Colonic mucosa (tissue), 4 donors: ENCODE data around the gene PKM. TPM values are rescaled to one million over a fixed set of nuclear protein-coding genes. Genes with fewer than 3 reads are reported as not detected.
A peak's percentile ranks its signal among the peaks of the same experiment; 100 is the strongest.

Experiments used
- DNase-seq: peaks from one replicate; pipeline ENCODE4 v3.0.0-alpha.2; 2020
- H3K27ac ChIP-seq: fragments of 200-600 bp; one replicate; pipeline ENCODE4 v1.8.0; 2021
- H3K27me3 ChIP-seq: fragments of 200-600 bp; one replicate; pipeline ENCODE4 v1.8.0; 2021
- H3K36me3 ChIP-seq: fragments of 200-600 bp; one replicate; pipeline ENCODE4 v1.8.0; 2021
- H3K4me1 ChIP-seq: fragments of 200-600 bp; one replicate; pipeline ENCODE4 v1.8.0; 2021; ENCODE audit warnings: mild to moderate bottlenecking
- H3K4me3 ChIP-seq: fragments of 200-600 bp; one replicate; pipeline ENCODE4 v1.8.0; 2021
- H3K9ac ChIP-seq, 2 donors: one replicate each; pipeline ENCODE4 v1.7.0; 2013; ENCODE audit warnings: control low read depth in 2 of 2, low read depth in 2 of 2, low read length in 2 of 2
- H3K9me3 ChIP-seq: fragments of 200-600 bp; one replicate; pipeline ENCODE4 v1.8.0; 2021
- intact Hi-C: fragments of 100-400 bp; cut with DNase I; formaldehyde crosslinking; loops from one replicate; pipeline ENCODE4 v1.14.1; 2022
- total RNA-seq, 2 donors: library from RNA; stranded (reverse); fragmentation: NEBNext Ultra II Directional in 1 of 2; extraction: Animal tissue kit (Norgen Biotek cat#: 25700) in 1 of 2; gene quantifications; one replicate each; pipeline ENCODE4 v1.2.1, GENCODE V29; 2021
- TF ChIP-seq, protein P1 (sequence below): fragments of 200-600 bp; IDR thresholded peaks from one replicate; pipeline ENCODE4 v1.8.0; 2022; ENCODE audit warnings: antibody characterized with exemption, mild to moderate bottlenecking
- donor health status: healthy.
- donor health status: DM: no; HTN: no; CAD: no.
- donor health status: DM: no; HTN: no; CAD: no.

Gene PKM
- total RNA-seq, 2 donors from 2014 or later = 769 to 946 TPM

DNA sequence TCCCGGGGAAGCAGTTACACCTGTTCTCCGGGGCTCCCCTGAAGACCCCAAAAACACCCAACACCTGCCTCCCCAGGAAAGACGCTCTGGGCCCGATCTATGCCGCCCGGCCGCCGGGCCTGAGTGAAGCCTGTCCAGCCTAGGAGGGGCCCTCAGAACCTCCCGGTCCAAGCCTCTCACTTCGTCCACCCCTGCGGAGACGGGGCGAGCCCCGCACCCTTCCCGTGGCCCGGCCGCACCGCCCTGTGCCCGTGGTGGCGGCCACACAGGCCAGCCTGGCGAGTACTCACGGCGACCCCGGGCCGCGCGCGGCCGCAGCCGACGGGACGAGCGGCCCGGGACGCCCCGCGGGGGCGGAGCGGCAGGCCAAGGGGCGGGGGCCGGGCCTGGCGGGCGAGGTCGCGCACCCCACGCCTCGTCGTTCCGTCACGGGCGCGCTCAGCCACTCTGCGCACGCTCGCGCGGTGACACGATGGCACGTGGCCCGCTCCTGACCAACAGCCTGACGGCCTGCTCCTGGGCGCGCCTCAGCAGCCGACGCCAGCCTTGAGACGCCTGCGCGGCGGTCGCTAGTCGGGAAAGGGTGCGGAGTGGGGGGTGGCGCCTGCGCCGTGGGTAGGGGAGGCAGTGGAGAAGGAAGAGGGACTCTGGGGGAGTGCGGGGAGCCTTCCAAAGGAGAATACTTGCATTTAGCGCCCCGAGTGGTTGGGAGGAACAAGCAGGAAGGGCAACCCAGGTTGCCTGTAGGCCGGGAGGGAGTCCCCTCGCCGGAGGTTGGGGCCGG is 41.4 kb upstream of the PKM start, which contains the start of gene PARP6:
Gene PARP6 (minus strand): TSS at position 342 of the 784 bp plus-strand sequence. CDS start 5,077 bp downstream, outside the sequence.
- Histone ChIP-seq H3K27me3 (no peaks in the 10 kb centered on the region), H3K4me3 (peak within 1 kb of the TSS; percentile 80), H3K27ac (peak within 1 kb of the TSS; percentile 67), H3K9me3 (no peaks in the 10 kb centered on the region), H3K9ac (peak within 1 kb of the TSS; percentile 74 to 90), H3K4me1 (peaks cover 7% of the 10 kb centered on the region), H3K36me3 (no peaks in the 10 kb centered on the region)
- TF ChIP-seq, protein P1, sequence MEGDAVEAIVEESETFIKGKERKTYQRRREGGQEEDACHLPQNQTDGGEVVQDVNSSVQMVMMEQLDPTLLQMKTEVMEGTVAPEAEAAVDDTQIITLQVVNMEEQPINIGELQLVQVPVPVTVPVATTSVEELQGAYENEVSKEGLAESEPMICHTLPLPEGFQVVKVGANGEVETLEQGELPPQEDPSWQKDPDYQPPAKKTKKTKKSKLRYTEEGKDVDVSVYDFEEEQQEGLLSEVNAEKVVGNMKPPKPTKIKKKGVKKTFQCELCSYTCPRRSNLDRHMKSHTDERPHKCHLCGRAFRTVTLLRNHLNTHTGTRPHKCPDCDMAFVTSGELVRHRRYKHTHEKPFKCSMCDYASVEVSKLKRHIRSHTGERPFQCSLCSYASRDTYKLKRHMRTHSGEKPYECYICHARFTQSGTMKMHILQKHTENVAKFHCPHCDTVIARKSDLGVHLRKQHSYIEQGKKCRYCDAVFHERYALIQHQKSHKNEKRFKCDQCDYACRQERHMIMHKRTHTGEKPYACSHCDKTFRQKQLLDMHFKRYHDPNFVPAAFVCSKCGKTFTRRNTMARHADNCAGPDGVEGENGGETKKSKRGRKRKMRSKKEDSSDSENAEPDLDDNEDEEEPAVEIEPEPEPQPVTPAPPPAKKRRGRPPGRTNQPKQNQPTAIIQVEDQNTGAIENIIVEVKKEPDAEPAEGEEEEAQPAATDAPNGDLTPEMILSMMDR = peak; percentile 43
- intact Hi-C loops = loop anchor here (5.0 kb wide), 2 partner anchors 40 to 75 kb away; partner anchors contain the start of genes GRAMD2A and PKM
- peak; percentile 94 for DNase-seq

DNA sequence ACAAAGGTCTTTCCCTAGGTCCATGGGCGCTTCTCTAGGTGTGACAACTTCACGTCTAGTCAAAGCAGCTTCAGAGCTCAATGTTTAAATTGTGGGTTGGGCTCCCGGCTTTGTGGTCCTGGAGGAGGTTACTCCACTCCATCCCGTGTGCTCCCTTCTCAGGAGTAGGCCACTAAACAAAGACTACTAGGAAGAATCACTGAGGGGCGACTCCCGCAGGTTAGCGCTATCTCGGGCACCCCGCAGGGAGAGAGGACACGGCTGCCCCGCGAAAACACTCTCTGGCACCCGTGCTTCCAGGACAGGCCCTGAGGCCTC is 40.9 kb upstream of the PKM start:
- Histone ChIP-seq H3K36me3 (no peaks in the 10 kb centered on the region), H3K4me3 (peak overlapping the region; percentile 80), H3K9me3 (no peaks in the 10 kb centered on the region), H3K27me3 (no peaks in the 10 kb centered on the region), H3K9ac (peak overlapping the region; percentile 74 to 90), H3K4me1 (peaks cover 7% of the 10 kb centered on the region), H3K27ac (peak overlapping the region; percentile 67)
- intact Hi-C loops = loop anchor here (5.0 kb wide), 2 partner anchors 40 to 75 kb away; partner anchors contain the start of genes GRAMD2A and PKM
- no peak for DNase-seq
- TF ChIP-seq, protein P1 = no peak

DNA sequence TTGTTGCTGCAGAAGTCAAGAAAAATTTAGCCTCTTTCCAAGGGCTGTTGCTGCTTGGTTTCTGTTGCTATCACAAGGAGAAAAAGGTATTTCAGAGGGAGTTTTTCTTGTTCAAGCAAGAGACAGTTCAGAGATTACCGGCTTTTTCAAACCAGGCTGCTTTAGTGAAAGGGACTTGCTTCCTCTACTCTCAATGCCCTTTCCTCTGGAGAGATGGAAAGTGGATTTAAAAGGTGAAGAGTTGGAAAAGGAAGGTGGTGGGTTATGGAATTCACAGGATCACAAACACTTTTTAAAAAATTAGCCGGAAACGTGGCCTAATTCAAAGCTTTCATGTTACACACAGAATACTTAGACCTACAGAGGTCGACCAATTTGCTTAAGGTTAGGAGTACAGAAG is 40.2 kb upstream of the PKM start:
- H3K9ac ChIP-seq = no peak overlapping the region
- intact Hi-C loops = loop anchor here (5.0 kb wide), 2 partner anchors 39 to 74 kb away; partner anchors contain the start of genes GRAMD2A and PKM
- no peaks in the 10 kb centered on the region for H3K36me3 ChIP-seq
- no peak overlapping the region for H3K27ac ChIP-seq
- H3K9me3 ChIP-seq = no peaks in the 10 kb centered on the region
- H3K27me3 ChIP-seq = no peaks in the 10 kb centered on the region
- TF ChIP-seq, protein P1 = no peak
- no peak overlapping the region for H3K4me3 ChIP-seq
- peaks cover 7% of the 10 kb centered on the region for H3K4me1 ChIP-seq
- no peak for DNase-seq

DNA sequence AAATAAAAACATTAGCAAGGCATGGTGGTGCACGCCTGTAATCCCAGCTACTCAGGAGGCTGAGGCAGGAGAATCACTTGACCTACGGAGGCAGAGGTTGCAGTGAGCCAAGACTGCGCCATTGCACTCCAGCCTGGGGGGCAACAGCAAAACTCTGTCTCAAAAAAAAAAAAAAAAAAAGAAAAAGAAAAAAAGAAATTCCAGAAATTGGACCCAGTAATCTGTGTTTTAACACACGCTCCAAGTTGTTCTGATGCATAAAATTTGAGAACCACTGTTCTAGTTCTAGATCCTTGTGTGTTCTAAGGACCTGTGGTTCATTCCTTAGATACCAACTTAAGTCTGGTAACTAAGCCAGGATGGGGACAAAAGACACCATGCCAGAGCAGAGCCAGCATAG is 38.7 kb upstream of the PKM start:
- Histone ChIP-seq H3K27ac (no peak overlapping the region), H3K4me1 (peaks cover 7% of the 10 kb centered on the region), H3K9ac (no peak overlapping the region), H3K9me3 (no peaks in the 10 kb centered on the region), H3K36me3 (peaks cover 13% of the 10 kb centered on the region), H3K4me3 (no peak overlapping the region), H3K27me3 (no peaks in the 10 kb centered on the region)
- intact Hi-C loops = loop anchor here (5.0 kb wide), 2 partner anchors 37 to 72 kb away; partner anchors contain the start of genes GRAMD2A and PKM
- TF ChIP-seq, protein P1 = no peak
- no peak for DNase-seq

DNA sequence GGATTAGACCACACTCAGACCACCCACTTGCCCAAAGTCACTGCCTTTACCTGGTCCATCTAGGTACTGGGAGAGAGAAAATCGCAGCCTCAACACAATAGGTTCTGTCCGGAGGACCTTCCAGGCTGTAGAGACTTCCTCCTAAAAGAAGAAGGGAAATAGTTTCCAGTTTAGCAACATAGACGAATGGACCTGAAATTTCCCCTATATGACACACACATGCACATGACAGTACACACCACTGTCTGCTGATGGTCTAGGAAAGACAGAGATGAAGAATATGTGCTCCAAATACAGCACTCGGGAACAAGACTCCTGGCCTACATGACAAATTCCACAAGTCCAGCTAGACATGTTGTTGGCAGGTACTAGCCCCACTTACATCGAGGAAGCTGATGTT is 34.0 kb upstream of the PKM start:
- H3K36me3 ChIP-seq = peaks cover 24% of the 10 kb centered on the region
- no peak overlapping the region for H3K9ac ChIP-seq
- DNase-seq = no peak
- no peaks in the 10 kb centered on the region for H3K4me1 ChIP-seq
- H3K9me3 ChIP-seq = no peaks in the 10 kb centered on the region
- intact Hi-C loops = no loop called here
- no peak overlapping the region for H3K4me3 ChIP-seq
- no peaks in the 10 kb centered on the region for H3K27me3 ChIP-seq
- H3K27ac ChIP-seq = no peak overlapping the region
- TF ChIP-seq, protein P1 = no peak
